Measurements from ENCODE around the gene ABCA9.
"Not testable (repeated sequence)": the region's sequence is repeated elsewhere in the genome, so short reads cannot be mapped to it uniquely, and the experiment has no call there.

Gene ABCA9

DNA sequence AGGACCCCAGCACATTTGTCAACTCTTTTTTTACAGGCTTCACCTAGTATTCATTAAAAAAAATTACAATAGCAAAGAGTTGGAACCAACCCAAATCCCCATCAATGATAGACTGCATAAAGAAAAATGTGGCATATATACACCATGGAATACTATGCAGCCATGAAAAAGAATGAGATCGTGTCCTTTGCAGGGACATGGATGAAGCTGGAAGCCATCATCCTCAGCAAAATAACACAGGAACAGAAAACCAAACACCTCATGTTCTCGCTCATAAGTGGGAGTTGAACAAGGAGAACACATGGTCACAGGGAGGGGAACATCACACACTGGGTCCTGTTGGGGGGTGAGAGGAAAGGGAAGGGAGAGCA lies 116.9 kb downstream of the ABCA9 start:
- not testable (repeated sequence) for H3K36me3 Mint-ChIP-seq (ENCODE audit: low read depth); H3K4me1 Mint-ChIP-seq (ENCODE audit: low read depth); H3K4me3 Mint-ChIP-seq; H3K27me3 Mint-ChIP-seq (ENCODE audit: low read depth); DNase-seq (ENCODE audit: low spot score); H3K27ac Mint-ChIP-seq; H3K9me3 Mint-ChIP-seq

GRCh38 chr17:68943123-68943811 lies 117.5 kb downstream of the ABCA9 start:
- H3K36me3 Mint-ChIP-seq (ENCODE audit: low read depth): no peaks in the 10 kb centered on the region
- no peak overlapping the region for H3K27ac Mint-ChIP-seq
- no peaks in the 10 kb centered on the region for H3K4me1 Mint-ChIP-seq (ENCODE audit: low read depth)
- DNase-seq (ENCODE audit: low spot score): no peak
- no peaks in the 10 kb centered on the region for H3K9me3 Mint-ChIP-seq
- H3K27me3 Mint-ChIP-seq (ENCODE audit: low read depth): no peaks in the 10 kb centered on the region
- H3K4me3 Mint-ChIP-seq: no peak overlapping the region

GRCh38 chr17:68942389-68942788 lies 118.3 kb downstream of the ABCA9 start:
- Mint-ChIP-seq H3K27ac (no peak overlapping the region), H3K36me3 (ENCODE audit: low read depth) (no peaks in the 10 kb centered on the region), H3K9me3 (no peaks in the 10 kb centered on the region), H3K4me1 (ENCODE audit: low read depth) (no peaks in the 10 kb centered on the region), H3K4me3 (no peak overlapping the region), H3K27me3 (ENCODE audit: low read depth) (no peaks in the 10 kb centered on the region)
- no peak for DNase-seq (ENCODE audit: low spot score)

GRCh38 chr17:68941761-68942160 lies 119.0 kb downstream of the ABCA9 start:
- H3K36me3 Mint-ChIP-seq (ENCODE audit: low read depth): no peaks in the 10 kb centered on the region
- no peaks in the 10 kb centered on the region for H3K4me1 Mint-ChIP-seq (ENCODE audit: low read depth)
- no peak overlapping the region for H3K27ac Mint-ChIP-seq
- no peak for DNase-seq (ENCODE audit: low spot score)
- H3K4me3 Mint-ChIP-seq: no peak overlapping the region
- no peaks in the 10 kb centered on the region for H3K27me3 Mint-ChIP-seq (ENCODE audit: low read depth)
- H3K9me3 Mint-ChIP-seq: no peaks in the 10 kb centered on the region

GRCh38 chr17:68939195-68939594 lies 121.5 kb downstream of the ABCA9 start:
- no peak for DNase-seq (ENCODE audit: low spot score)
- H3K27me3 Mint-ChIP-seq (ENCODE audit: low read depth): no peaks in the 10 kb centered on the region
- no peaks in the 10 kb centered on the region for H3K36me3 Mint-ChIP-seq (ENCODE audit: low read depth)
- no peak overlapping the region for H3K27ac Mint-ChIP-seq
- H3K4me3 Mint-ChIP-seq: no peak overlapping the region
- H3K4me1 Mint-ChIP-seq (ENCODE audit: low read depth): no peaks in the 10 kb centered on the region
- no peaks in the 10 kb centered on the region for H3K9me3 Mint-ChIP-seq

DNA sequence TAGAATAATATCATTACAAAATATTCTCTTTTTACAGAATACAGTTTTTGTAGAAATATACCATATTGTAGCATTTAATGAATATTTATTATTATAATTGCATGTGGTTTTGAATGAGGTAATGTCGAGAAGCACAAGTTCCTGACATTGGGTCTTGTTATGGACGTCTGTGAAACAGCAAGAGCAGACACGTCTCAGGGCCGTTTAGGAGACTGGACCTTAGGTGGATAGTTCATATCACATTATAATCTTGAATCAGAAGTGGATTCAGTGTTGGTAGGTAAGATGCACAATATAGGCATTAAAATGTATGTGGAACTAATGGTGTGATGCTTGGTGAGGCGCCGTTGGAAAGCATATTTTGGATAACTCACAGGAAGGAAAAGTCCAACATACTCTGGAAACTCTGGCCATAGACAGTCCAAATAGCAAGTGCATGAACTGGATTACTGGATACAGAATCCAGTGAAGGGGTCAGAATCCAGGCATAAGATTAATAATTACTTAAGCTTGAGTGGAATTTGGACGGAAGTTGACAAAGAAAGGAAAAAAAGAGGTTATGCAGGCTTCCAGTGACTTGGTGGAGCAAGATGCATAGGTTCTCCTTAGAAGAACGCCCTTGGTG lies 122.7 kb downstream of the ABCA9 start:
- no peak overlapping the region for H3K4me3 Mint-ChIP-seq
- no peaks in the 10 kb centered on the region for H3K36me3 Mint-ChIP-seq (ENCODE audit: low read depth)
- H3K4me1 Mint-ChIP-seq (ENCODE audit: low read depth): no peaks in the 10 kb centered on the region
- no peak for DNase-seq (ENCODE audit: low spot score)
- H3K27ac Mint-ChIP-seq: no peak overlapping the region
- no peaks in the 10 kb centered on the region for H3K9me3 Mint-ChIP-seq
- H3K27me3 Mint-ChIP-seq (ENCODE audit: low read depth): no peaks in the 10 kb centered on the region

DNA sequence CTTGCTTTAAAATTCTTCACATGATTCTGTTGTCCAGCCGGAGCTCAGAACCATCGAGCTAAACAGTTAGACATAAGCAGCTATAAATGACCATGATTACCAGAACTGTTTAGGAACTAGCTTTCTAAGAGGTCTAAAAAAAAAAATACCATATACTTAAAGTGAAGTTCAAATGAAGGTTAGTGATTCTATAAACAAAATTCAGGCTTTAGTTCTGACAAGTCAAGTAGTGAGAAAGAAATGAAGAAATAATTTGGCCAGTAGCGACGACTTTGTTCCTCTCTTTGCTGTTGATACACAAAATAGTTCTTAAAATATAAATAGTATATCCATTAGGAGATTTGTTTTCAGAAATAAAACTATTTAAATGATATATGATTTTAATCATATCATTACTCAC lies 133.2 kb downstream of the ABCA9 start:
- Mint-ChIP-seq H3K36me3 (ENCODE audit: low read depth) (no peaks in the 10 kb centered on the region), H3K27me3 (ENCODE audit: low read depth) (no peaks in the 10 kb centered on the region), H3K9me3 (no peaks in the 10 kb centered on the region), H3K27ac (no peak overlapping the region), H3K4me3 (no peak overlapping the region), H3K4me1 (ENCODE audit: low read depth) (no peaks in the 10 kb centered on the region)
- DNase-seq (ENCODE audit: low spot score): no peak

GRCh38 chr17:68924793-68925720 lies 135.7 kb downstream of the ABCA9 start:
- Mint-ChIP-seq H3K36me3 (ENCODE audit: low read depth) (no peaks in the 10 kb centered on the region), H3K4me3 (no peak overlapping the region), H3K27ac (no peak overlapping the region), H3K4me1 (ENCODE audit: low read depth) (no peaks in the 10 kb centered on the region), H3K27me3 (ENCODE audit: low read depth) (no peaks in the 10 kb centered on the region), H3K9me3 (peaks cover 1% of the 10 kb centered on the region)
- no peak for DNase-seq (ENCODE audit: low spot score)
